Panc1 (cell line): ENCODE results near the gene SYTL5. TPM values are rescaled to one million over a fixed set of nuclear protein-coding genes. Genes with fewer than 3 reads are reported as not detected.

Source experiments
- ATAC-seq: fragments of 200-7000 bp; cut with Tn5 transposase; 2 replicates; pipeline ENCODE4 v1.9.1; 2020; ENCODE audit warnings: mild to moderate bottlenecking, moderate library complexity
- BruUV-seq: library from RNA; stranded (reverse); fragments of 400-500 nt; replicated peaks from 2 replicates; lab custom pipeline; 2021; lab: Mats Ljungman, UMichigan
- CTCF ChIA-PET: fragments of 300-600 bp; sonication (Branson Sonifier 250); formaldehyde crosslinking; loops from one replicate; lab custom pipeline; 2022; ENCODE audit warnings: antibody characterized with exemption; lab: Charles Lee
- POLR2A ChIA-PET: fragments of 300-600 bp; sonication (Branson Sonifier 250); formaldehyde crosslinking; loops from one replicate; lab custom pipeline; 2022; ENCODE audit warnings: antibody characterized with exemption; lab: Charles Lee
- DNase-seq: peaks from one replicate; pipeline ENCODE4 v3.0.0-alpha.2; 2010; ENCODE audit warnings: low read depth, low spot score
- H3K27ac ChIP-seq: 2 replicates; pipeline ENCODE4 v1.5.1; 2011; ENCODE audit warnings: mild to moderate bottlenecking, low read length, inconsistent platforms
- H3K27me3 ChIP-seq: fragments of 200-500 bp; sonication (Bioruptor generic); 2 replicates; pipeline ENCODE4 v1.6.0; 2014; ENCODE audit warnings: low read length, inconsistent platforms; ENCODE audit not compliant: control insufficient read depth, insufficient read depth
- H3K36me3 ChIP-seq: fragments of 200-500 bp; sonication (Bioruptor generic); 2 replicates; pipeline ENCODE4 v1.5.1; 2014; ENCODE audit warnings: inconsistent platforms, mild to moderate bottlenecking, low read length, moderate library complexity; ENCODE audit not compliant: control insufficient read depth, insufficient read depth
- H3K4me1 ChIP-seq: 2 replicates; pipeline ENCODE4 v1.5.1; 2011; ENCODE audit warnings: inconsistent platforms, mild to moderate bottlenecking, low read length, moderate library complexity; ENCODE audit not compliant: control insufficient read depth, insufficient read depth
- H3K4me3 ChIP-seq, 2 experiments: 2 replicates each; pipeline ENCODE4 v1.5.1; 2011 to 2012; ENCODE audit warnings: low read depth in 2 of 2, low read length in 2 of 2, mild to moderate bottlenecking in 2 of 2, inconsistent platforms in 1 of 2, moderate library complexity in 1 of 2
- H3K9me3 ChIP-seq: fragments of 200-500 bp; sonication (Bioruptor generic); 2 replicates; pipeline ENCODE4 v1.5.1; 2014; ENCODE audit warnings: low read depth, mild to moderate bottlenecking, inconsistent platforms, low read length, moderate library complexity; ENCODE audit not compliant: control insufficient read depth, insufficient read depth
- POLR2AphosphoS5 ChIP-seq: IDR thresholded peaks from 2 replicates; pipeline ENCODE4 v1.6.1; 2012; ENCODE audit warnings: mild to moderate bottlenecking, low read depth, low read length, moderate library complexity
- SIN3A ChIP-seq: IDR thresholded peaks from 2 replicates; pipeline ENCODE4 v1.6.1; 2012; ENCODE audit warnings: low read depth, mild to moderate bottlenecking, low read length, moderate library complexity, borderline replicate concordance; ENCODE audit not compliant: insufficient read depth
- TCF7L2 ChIP-seq: IDR thresholded peaks from 2 replicates; pipeline ENCODE4 v1.6.1; 2011; ENCODE audit warnings: mild to moderate bottlenecking, low read depth, low read length, inconsistent platforms
- in situ Hi-C: cut with HindIII; loops from 2 replicates; pipeline ENCODE4 v1.10.0; 2016; ENCODE audit warnings: low sequenced_read_pairs, low pct_unique_long_range_greater_than_20kb
- intact Hi-C: fragments of 100-400 bp; cut with micrococcal nuclease; formaldehyde crosslinking; loops from one replicate; pipeline ENCODE4 v1.10.0; 2022; ENCODE audit not compliant: unreplicated experiment
- total RNA-seq: library from RNA; stranded (reverse); gene quantifications from one replicate; pipeline ENCODE4 v1.2.1, GENCODE V29; 2021; ENCODE audit not compliant: unreplicated experiment
- TF ChIP-seq, protein P1 (sequence below): fragments of 450-650 bp; IDR thresholded peaks from 2 replicates; pipeline ENCODE4 v1.5.1; 2017; ENCODE audit warnings: mild to moderate bottlenecking
- TF ChIP-seq, protein P2 (sequence below), 2 experiments: IDR thresholded peaks; 2 replicates each; pipeline ENCODE4 v1.6.1; 2011 to 2012; ENCODE audit warnings: low read depth in 2 of 2, control low read depth in 1 of 2, low read length in 1 of 2, mild to moderate bottlenecking in 1 of 2, moderate library complexity in 1 of 2; ENCODE audit not compliant: insufficient read depth in 1 of 2

SYTL5 gene
- total RNA-seq, 1 experiment from 2014 or later: 0.08 TPM

DNA sequence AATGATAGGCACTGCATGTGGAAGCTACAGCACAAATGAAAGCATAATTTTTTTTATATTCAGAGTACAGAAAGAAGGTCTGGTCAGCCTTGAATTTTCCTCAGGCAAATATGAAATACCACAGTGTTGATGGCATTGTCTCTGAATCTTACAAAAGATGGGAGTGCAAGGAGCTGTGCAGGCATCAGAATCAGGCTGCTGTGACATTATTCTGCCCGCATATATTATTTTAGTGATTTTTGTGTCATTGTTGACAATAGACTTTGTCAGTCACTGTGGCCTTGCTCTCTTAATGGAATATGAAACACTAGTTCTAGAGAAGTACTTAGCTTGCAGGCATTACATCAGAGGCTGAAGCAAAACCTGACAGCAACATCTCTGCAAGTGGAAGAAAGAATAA is 42.5 kb downstream of the SYTL5 start:
- in situ Hi-C loops: no loop called here
- ATAC-seq (no peak), DNase-seq (no peak)
- H3K27ac ChIP-seq: no peak overlapping the region
- intact Hi-C loops: no loop called here
- H3K4me1 ChIP-seq: no peaks in the 10 kb centered on the region
- ChIA-PET CTCF (no interaction called here), POLR2A (no interaction called here)
- TF ChIP-seq TCF7L2: no peak
- TF ChIP-seq, protein P1, sequence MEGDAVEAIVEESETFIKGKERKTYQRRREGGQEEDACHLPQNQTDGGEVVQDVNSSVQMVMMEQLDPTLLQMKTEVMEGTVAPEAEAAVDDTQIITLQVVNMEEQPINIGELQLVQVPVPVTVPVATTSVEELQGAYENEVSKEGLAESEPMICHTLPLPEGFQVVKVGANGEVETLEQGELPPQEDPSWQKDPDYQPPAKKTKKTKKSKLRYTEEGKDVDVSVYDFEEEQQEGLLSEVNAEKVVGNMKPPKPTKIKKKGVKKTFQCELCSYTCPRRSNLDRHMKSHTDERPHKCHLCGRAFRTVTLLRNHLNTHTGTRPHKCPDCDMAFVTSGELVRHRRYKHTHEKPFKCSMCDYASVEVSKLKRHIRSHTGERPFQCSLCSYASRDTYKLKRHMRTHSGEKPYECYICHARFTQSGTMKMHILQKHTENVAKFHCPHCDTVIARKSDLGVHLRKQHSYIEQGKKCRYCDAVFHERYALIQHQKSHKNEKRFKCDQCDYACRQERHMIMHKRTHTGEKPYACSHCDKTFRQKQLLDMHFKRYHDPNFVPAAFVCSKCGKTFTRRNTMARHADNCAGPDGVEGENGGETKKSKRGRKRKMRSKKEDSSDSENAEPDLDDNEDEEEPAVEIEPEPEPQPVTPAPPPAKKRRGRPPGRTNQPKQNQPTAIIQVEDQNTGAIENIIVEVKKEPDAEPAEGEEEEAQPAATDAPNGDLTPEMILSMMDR: no peak
- no peak for TF ChIP-seq SIN3A
- no peak overlapping the region for H3K4me3 ChIP-seq
- H3K27me3 ChIP-seq: no peaks in the 10 kb centered on the region
- H3K36me3 ChIP-seq: no peaks in the 10 kb centered on the region
- no peaks in the 10 kb centered on the region for H3K9me3 ChIP-seq
- BruUV-seq: no TSS peak

DNA sequence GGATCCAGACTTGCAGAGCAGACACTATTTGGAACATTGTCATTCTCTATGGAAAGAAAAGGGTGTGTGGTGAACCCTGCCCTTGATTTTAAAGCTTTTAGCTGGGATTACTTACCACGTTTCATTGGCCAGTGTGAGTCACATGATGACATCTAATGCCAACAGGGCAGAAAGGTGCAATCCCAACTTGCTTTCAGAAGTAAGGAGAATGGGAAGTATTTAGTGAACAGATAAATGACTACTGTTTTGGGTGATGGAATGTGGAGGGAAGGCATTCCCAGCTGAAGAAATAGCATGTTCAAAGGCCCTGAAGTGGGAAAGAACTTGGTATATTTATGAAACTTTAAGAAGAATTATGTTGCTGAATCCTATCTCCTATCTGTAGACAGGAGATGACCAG is 44.5 kb downstream of the SYTL5 start:
- no peak overlapping the region for H3K4me3 ChIP-seq
- POLR2A ChIA-PET: no interaction called here
- H3K4me1 ChIP-seq: no peaks in the 10 kb centered on the region
- no peaks in the 10 kb centered on the region for H3K36me3 ChIP-seq
- CTCF ChIA-PET: no interaction called here
- in situ Hi-C loops: no loop called here
- intact Hi-C loops: no loop called here
- H3K27me3 ChIP-seq: no peaks in the 10 kb centered on the region
- DNase-seq: no peak
- no peaks in the 10 kb centered on the region for H3K9me3 ChIP-seq
- no TSS peak for BruUV-seq
- TF ChIP-seq SIN3A: no peak
- TF ChIP-seq TCF7L2: no peak
- no peak overlapping the region for H3K27ac ChIP-seq
- ATAC-seq: no peak

DNA sequence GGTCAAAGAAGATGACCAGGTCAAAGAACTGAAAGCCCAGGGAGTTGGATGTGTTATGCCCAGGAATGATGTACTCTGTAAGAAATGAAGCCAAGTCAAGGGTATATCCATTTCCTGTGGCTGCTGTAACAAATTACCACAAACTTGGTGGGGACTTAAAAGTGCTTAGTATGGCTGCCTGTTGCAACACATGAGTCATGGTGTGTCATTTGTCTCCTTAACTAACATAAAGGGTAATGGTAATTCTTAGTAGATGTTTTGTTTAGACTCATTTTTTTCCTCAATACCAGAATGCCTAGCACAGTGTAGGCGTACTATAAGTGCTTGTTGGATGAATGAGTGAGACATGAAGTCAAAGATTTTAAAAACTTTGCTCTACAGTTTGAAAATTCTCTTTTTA is 45.7 kb downstream of the SYTL5 start:
- in situ Hi-C loops: no loop called here

More for the DNA sequence above, 45.7 kb downstream of the SYTL5 start:
- ChIA-PET CTCF (no interaction called here), POLR2A (no interaction called here)
- DNase-seq (no peak), ATAC-seq (no peak)
- no peaks in the 10 kb centered on the region for H3K4me1 ChIP-seq
- H3K27ac ChIP-seq: no peak overlapping the region
- BruUV-seq: no TSS peak
- H3K9me3 ChIP-seq: no peaks in the 10 kb centered on the region
- TF ChIP-seq, protein P1: no peak
- no peak for TF ChIP-seq SIN3A
- TF ChIP-seq, protein P2, sequence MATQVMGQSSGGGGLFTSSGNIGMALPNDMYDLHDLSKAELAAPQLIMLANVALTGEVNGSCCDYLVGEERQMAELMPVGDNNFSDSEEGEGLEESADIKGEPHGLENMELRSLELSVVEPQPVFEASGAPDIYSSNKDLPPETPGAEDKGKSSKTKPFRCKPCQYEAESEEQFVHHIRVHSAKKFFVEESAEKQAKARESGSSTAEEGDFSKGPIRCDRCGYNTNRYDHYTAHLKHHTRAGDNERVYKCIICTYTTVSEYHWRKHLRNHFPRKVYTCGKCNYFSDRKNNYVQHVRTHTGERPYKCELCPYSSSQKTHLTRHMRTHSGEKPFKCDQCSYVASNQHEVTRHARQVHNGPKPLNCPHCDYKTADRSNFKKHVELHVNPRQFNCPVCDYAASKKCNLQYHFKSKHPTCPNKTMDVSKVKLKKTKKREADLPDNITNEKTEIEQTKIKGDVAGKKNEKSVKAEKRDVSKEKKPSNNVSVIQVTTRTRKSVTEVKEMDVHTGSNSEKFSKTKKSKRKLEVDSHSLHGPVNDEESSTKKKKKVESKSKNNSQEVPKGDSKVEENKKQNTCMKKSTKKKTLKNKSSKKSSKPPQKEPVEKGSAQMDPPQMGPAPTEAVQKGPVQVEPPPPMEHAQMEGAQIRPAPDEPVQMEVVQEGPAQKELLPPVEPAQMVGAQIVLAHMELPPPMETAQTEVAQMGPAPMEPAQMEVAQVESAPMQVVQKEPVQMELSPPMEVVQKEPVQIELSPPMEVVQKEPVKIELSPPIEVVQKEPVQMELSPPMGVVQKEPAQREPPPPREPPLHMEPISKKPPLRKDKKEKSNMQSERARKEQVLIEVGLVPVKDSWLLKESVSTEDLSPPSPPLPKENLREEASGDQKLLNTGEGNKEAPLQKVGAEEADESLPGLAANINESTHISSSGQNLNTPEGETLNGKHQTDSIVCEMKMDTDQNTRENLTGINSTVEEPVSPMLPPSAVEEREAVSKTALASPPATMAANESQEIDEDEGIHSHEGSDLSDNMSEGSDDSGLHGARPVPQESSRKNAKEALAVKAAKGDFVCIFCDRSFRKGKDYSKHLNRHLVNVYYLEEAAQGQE (IDR thresholded peaks at IDR 0.05; ENCODE audit: insufficient read depth in 1 of 2, low read depth in 2 of 2, low read length in 1 of 2): no peak
- TF ChIP-seq TCF7L2: no peak
- no peak for TF ChIP-seq POLR2AphosphoS5
- no peaks in the 10 kb centered on the region for H3K27me3 ChIP-seq
- H3K36me3 ChIP-seq: no peaks in the 10 kb centered on the region
- H3K4me3 ChIP-seq: no peak overlapping the region
- intact Hi-C loops: no loop called here
